G401 (cell line): Measurements from ENCODE around the gene DUSP6. TPM values are rescaled to one million over a fixed set of nuclear protein-coding genes. Genes with fewer than 3 reads are reported as not detected.
"Not testable (repeated sequence)": the region's sequence is repeated elsewhere in the genome, so short reads cannot be mapped to it uniquely, and the experiment has no call there.

Experiments
- DNase-seq: peaks from one replicate; pipeline ENCODE4 v3.0.0-alpha.2; 2015; ENCODE audit warnings: low spot score
- in situ Hi-C: cut with HindIII; loops from 2 replicates; pipeline ENCODE4 v1.10.0; 2016; ENCODE audit warnings: low sequenced_read_pairs, mixed read lengths
- total RNA-seq: library from RNA; depleted of rRNA; stranded (reverse); fragments of >200 nt; shearing (Covaris generic); gene quantifications from 2 replicates; pipeline ENCODE4 v1.2.3, GENCODE V29; 2014

DUSP6 gene
- total RNA-seq, 1 experiment from 2014 or later = 289 TPM

- DNase-seq = no peak
- in situ Hi-C loops = no loop called here
These were observed 8.0 kb downstream of the DUSP6 start for GRCh38 chr12:89344043-89344861.

- in situ Hi-C loops = no loop called here
- DNase-seq = no peak
These were observed 9.2 kb downstream of the DUSP6 start for GRCh38 chr12:89343127-89343526.

- in situ Hi-C loops = no loop called here
- no peak for DNase-seq
These were observed 11.4 kb downstream of the DUSP6 start for GRCh38 chr12:89340861-89341260.

- in situ Hi-C loops = no loop called here
- DNase-seq = no peak
These were observed 12.8 kb downstream of the DUSP6 start for GRCh38 chr12:89339526-89339925.

GRCh38 chr12:89337136-89337535 lies 15.2 kb downstream of the DUSP6 start:
- in situ Hi-C loops, DNase-seq: not testable (repeated sequence)

- in situ Hi-C loops = no loop called here
- DNase-seq = no peak
These were observed 16.7 kb downstream of the DUSP6 start for GRCh38 chr12:89335452-89336244.

GRCh38 chr12:89334548-89335169 lies 17.6 kb downstream of the DUSP6 start:
- DNase-seq = no peak
- in situ Hi-C loops = no loop called here

- no peak for DNase-seq
- in situ Hi-C loops = no loop called here
These were observed 18.6 kb downstream of the DUSP6 start for GRCh38 chr12:89333564-89334252.

GRCh38 chr12:89328151-89329030 lies 23.9 kb downstream of the DUSP6 start:
- in situ Hi-C loops = no loop called here
- DNase-seq = no peak

GRCh38 chr12:89327486-89328094 lies 24.7 kb downstream of the DUSP6 start:
- no peak for DNase-seq
- in situ Hi-C loops = no loop called here

GRCh38 chr12:89326239-89327040 lies 25.9 kb downstream of the DUSP6 start:
- DNase-seq = no peak
- in situ Hi-C loops = no loop called here

- in situ Hi-C loops = no loop called here
- no peak for DNase-seq
These were observed 26.8 kb downstream of the DUSP6 start for GRCh38 chr12:89325495-89325894.

GRCh38 chr12:89324437-89324836 lies 27.9 kb downstream of the DUSP6 start:
- in situ Hi-C loops = no loop called here

GRCh38 chr12:89323568-89324218 lies 28.6 kb downstream of the DUSP6 start:
- in situ Hi-C loops = no loop called here
- no peak for DNase-seq

More at GRCh38 chr12:89324437-89324836, 27.9 kb downstream of the DUSP6 start:
- no peak for DNase-seq

- DNase-seq = no peak
- in situ Hi-C loops = no loop called here
These were observed 31.6 kb downstream of the DUSP6 start for GRCh38 chr12:89320735-89321134.

- no peak for DNase-seq
- in situ Hi-C loops = no loop called here
These were observed 32.7 kb downstream of the DUSP6 start for GRCh38 chr12:89319606-89320005.

- in situ Hi-C loops = no loop called here
- DNase-seq = no peak
These were observed 33.2 kb downstream of the DUSP6 start for GRCh38 chr12:89319122-89319521.
